H9 (cell line): ENCODE measurements around the gene PIAS1. TPM values are rescaled to one million over a fixed set of nuclear protein-coding genes. Genes with fewer than 3 reads are reported as not detected.

Experiments
- DNase-seq: peaks from one replicate; pipeline ENCODE4 v3.0.0-alpha.2; 2017
- H2AFZ ChIP-seq: one replicate; pipeline ENCODE4 v1.6.1; 2013; ENCODE audit warnings: mild to moderate bottlenecking, low read length, control low read depth, moderate library complexity
- H2AK5ac ChIP-seq: 2 replicates; pipeline ENCODE4 v1.6.1; 2013; ENCODE audit warnings: low read length, control low read depth, mixed read lengths; ENCODE audit not compliant: insufficient read length
- H2BK120ac ChIP-seq: one replicate; pipeline ENCODE4 v1.6.1; 2013; ENCODE audit warnings: low read depth, mild to moderate bottlenecking, low read length, control low read depth, inconsistent platforms; ENCODE audit not compliant: poor library complexity, severe bottlenecking
- H2BK12ac ChIP-seq: 2 replicates; pipeline ENCODE4 v1.6.1; 2013; ENCODE audit warnings: low read length, control low read depth, mixed read lengths, low read depth; ENCODE audit not compliant: insufficient read length
- H2BK15ac ChIP-seq: 2 replicates; pipeline ENCODE4 v1.6.1; 2013; ENCODE audit warnings: low read depth, low read length, control low read depth
- H2BK20ac ChIP-seq: one replicate; pipeline ENCODE4 v1.6.1; 2013; ENCODE audit warnings: low read depth, mild to moderate bottlenecking, low read length, control low read depth, inconsistent platforms; ENCODE audit not compliant: poor library complexity, severe bottlenecking
- H2BK5ac ChIP-seq: 2 replicates; pipeline ENCODE4 v1.6.1; 2013; ENCODE audit warnings: low read length, control low read depth, mixed read lengths; ENCODE audit not compliant: insufficient read length
- H3K14ac ChIP-seq: 2 replicates; pipeline ENCODE4 v1.6.1; 2013; ENCODE audit warnings: low read length, control low read depth; ENCODE audit not compliant: insufficient read depth
- H3K18ac ChIP-seq: 2 replicates; pipeline ENCODE4 v1.6.1; 2013; ENCODE audit warnings: low read depth, mild to moderate bottlenecking, mixed read lengths, low read length, control low read depth; ENCODE audit not compliant: insufficient read length
- H3K23ac ChIP-seq: 2 replicates; pipeline ENCODE4 v1.6.1; 2013; ENCODE audit warnings: low read length, control low read depth, mixed read lengths, low read depth; ENCODE audit not compliant: insufficient read length
- H3K23me2 ChIP-seq: 2 replicates; pipeline ENCODE4 v1.6.1; 2013; ENCODE audit warnings: low read depth, mild to moderate bottlenecking, mixed read lengths, low read length, control low read depth; ENCODE audit not compliant: insufficient read length, poor library complexity, severe bottlenecking
- H3K27ac ChIP-seq: 2 replicates; pipeline ENCODE4 v1.5.1; 2013; ENCODE audit warnings: low read length, control low read depth, mixed read lengths, low read depth; ENCODE audit not compliant: insufficient read length
- H3K27me3 ChIP-seq: 2 replicates; pipeline ENCODE4 v1.6.1; 2013; ENCODE audit warnings: low read length, control low read depth, inconsistent platforms; ENCODE audit not compliant: insufficient read depth
- H3K4ac ChIP-seq: 2 replicates; pipeline ENCODE4 v1.6.1; 2013; ENCODE audit warnings: low read depth, mild to moderate bottlenecking, control low read depth, inconsistent platforms, low read length, moderate library complexity
- H3K4me1 ChIP-seq: 2 replicates; pipeline ENCODE4 v1.6.1; 2013; ENCODE audit warnings: low read length, control low read depth, inconsistent platforms; ENCODE audit not compliant: insufficient read depth
- H3K4me2 ChIP-seq: 2 replicates; pipeline ENCODE4 v1.6.1; 2013; ENCODE audit warnings: low read length, control low read depth, mixed read lengths; ENCODE audit not compliant: insufficient read length, insufficient read depth
- H3K56ac ChIP-seq: 2 replicates; pipeline ENCODE4 v1.6.1; 2013; ENCODE audit warnings: low read depth, mild to moderate bottlenecking, mixed read lengths, low read length, control low read depth; ENCODE audit not compliant: insufficient read length
- H3K79me1 ChIP-seq: 2 replicates; pipeline ENCODE4 v1.6.1; 2013; ENCODE audit warnings: low read depth, mild to moderate bottlenecking, moderate library complexity, low read length, control low read depth, inconsistent platforms; ENCODE audit not compliant: insufficient read depth, poor library complexity, severe bottlenecking
- H3K79me2 ChIP-seq: 2 replicates; pipeline ENCODE4 v1.6.1; 2013; ENCODE audit warnings: low read length, control low read depth, inconsistent platforms; ENCODE audit not compliant: insufficient read depth
- H3K9ac ChIP-seq: 2 replicates; pipeline ENCODE4 v1.6.1; 2013; ENCODE audit warnings: low read length, control low read depth, mixed read lengths; ENCODE audit not compliant: insufficient read length; ENCODE audit errors: extremely low read depth
- H3K9me3 ChIP-seq: one replicate; pipeline ENCODE4 v1.6.1; 2013; ENCODE audit warnings: low read depth, low read length, inconsistent platforms; ENCODE audit not compliant: control insufficient read depth
- H3T11ph ChIP-seq: one replicate; pipeline ENCODE4 v1.6.1; 2013; ENCODE audit warnings: mild to moderate bottlenecking, low read length, control low read depth, inconsistent platforms
- H4K20me1 ChIP-seq: one replicate; pipeline ENCODE4 v1.6.1; 2013; ENCODE audit not compliant: control insufficient read depth, insufficient read length, insufficient read depth
- H4K5ac ChIP-seq: 2 replicates; pipeline ENCODE4 v1.6.1; 2013; ENCODE audit warnings: low read depth, mild to moderate bottlenecking, mixed read lengths, low read length, control low read depth; ENCODE audit not compliant: insufficient read length
- H4K8ac ChIP-seq: replicated peaks from 2 replicates; pipeline ENCODE4 v1.6.1; 2013; ENCODE audit warnings: low read length, control low read depth, mixed read lengths, low read depth; ENCODE audit not compliant: insufficient read length
- H4K91ac ChIP-seq: 2 replicates; pipeline ENCODE4 v1.6.1; 2013; ENCODE audit warnings: low read depth, mild to moderate bottlenecking, moderate library complexity, mixed read lengths, low read length, control low read depth; ENCODE audit not compliant: insufficient read length
- H3K27ac Mint-ChIP-seq, 3 experiments: 2 replicates in 2 of 3; 3 replicates in 1 of 3; pipeline ENCODE4 v1.8.0; 2020 to 2021; ENCODE audit warnings: mixed read lengths in 3 of 3, mild to moderate bottlenecking in 1 of 3, moderate library complexity in 1 of 3
- H3K27me3 Mint-ChIP-seq: 2 replicates; pipeline ENCODE4 v1.8.0; 2021; ENCODE audit warnings: low read depth, mild to moderate bottlenecking, moderate library complexity, mixed read lengths
- H3K36me3 Mint-ChIP-seq, 3 experiments: 2 replicates in 2 of 3; 3 replicates in 1 of 3; pipeline ENCODE4 v1.8.0; 2020 to 2021; ENCODE audit warnings: low read depth in 3 of 3, mixed read lengths in 3 of 3; ENCODE audit not compliant: insufficient read depth in 1 of 3
- H3K4me1 Mint-ChIP-seq, 2 experiments: 2 replicates each; pipeline ENCODE4 v1.8.0; 2020; ENCODE audit warnings: mixed read lengths in 2 of 2
- H3K4me3 Mint-ChIP-seq, 2 experiments: 2 replicates in 1 of 2; 3 replicates in 1 of 2; pipeline ENCODE4 v1.8.0; 2020 to 2021; ENCODE audit warnings: mild to moderate bottlenecking in 2 of 2, mixed read lengths in 2 of 2, moderate library complexity in 1 of 2
- H3K9me3 Mint-ChIP-seq, 2 experiments: 2 replicates in 1 of 2; 3 replicates in 1 of 2; pipeline ENCODE4 v1.8.0; 2020; ENCODE audit warnings: mild to moderate bottlenecking in 2 of 2, mixed read lengths in 2 of 2, moderate library complexity in 1 of 2
- WGBS: extraction: QIAGEN DNeasy Blood & Tissue Kit; methylation state at CpG from one replicate; pipeline ENCODE4 v1.1.7; 2013; ENCODE audit warnings: missing lambda C conversion rate, low lambda C conversion rate, mixed read lengths; ENCODE audit not compliant: insufficient read length; ENCODE audit errors: extremely low coverage; 5-methylcytosine and 5-hydroxymethylcytosine counted together
- total RNA-seq: library from RNA; stranded (reverse); gene quantifications from 2 replicates; pipeline ENCODE4 v1.2.1, GENCODE V29; 2021
- TF ChIP-seq, protein P1 (sequence below): fragments of 200-600 bp; sonication (generic); conservative IDR thresholded peaks from 3 replicates; pipeline ENCODE4 v1.8.0; 2021; ENCODE audit warnings: antibody characterized with exemption, mild to moderate bottlenecking

PIAS1 gene
- total RNA-seq, 1 experiment from 2014 or later = 31.1 TPM

DNA sequence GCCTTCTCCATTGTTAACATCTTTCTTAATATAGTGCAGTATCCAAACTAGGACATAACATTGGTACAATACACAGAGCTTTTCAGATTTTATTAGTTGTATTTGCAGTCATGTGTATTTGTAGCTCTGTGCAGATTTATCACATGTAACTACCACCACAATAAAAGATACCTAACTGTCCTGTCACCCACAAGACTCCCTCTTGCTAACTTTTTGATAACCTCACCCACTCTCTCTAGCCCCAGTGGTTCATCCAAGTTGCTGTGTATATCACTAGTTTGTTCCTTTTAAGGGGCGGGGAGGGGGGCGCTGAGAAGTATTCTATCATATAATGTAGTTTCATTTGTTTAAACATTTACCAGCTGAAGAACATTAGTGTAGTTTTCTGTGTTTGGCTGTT, 46.1 kb downstream of the PIAS1 start:
- Histone ChIP-seq H3K79me2 (peaks cover 3% of the 10 kb centered on the region; the same call in 1 of the 2 replicates), H3K4me2 (no peak overlapping the region), H4K91ac (no peak overlapping the region), H2AFZ (no peak overlapping the region), H3K4ac (no peak overlapping the region), H3K18ac (no peak overlapping the region), H3K14ac (no peak overlapping the region), H3K9me3 (no peaks in the 10 kb centered on the region), H2BK20ac (no peak overlapping the region), H4K20me1 (no peaks in the 10 kb centered on the region), H2BK15ac (no peak overlapping the region), H3T11ph (no peak overlapping the region), H3K27ac (no peak overlapping the region), H2BK120ac (no peak overlapping the region), H3K9ac (no peak overlapping the region), H2AK5ac (no peak overlapping the region), H3K4me1 (no peaks in the 10 kb centered on the region), H4K5ac (no peak overlapping the region), H3K27me3 (no peaks in the 10 kb centered on the region), H3K56ac (no peak overlapping the region), H3K23me2 (no peaks in the 10 kb centered on the region), H3K23ac (no peak overlapping the region), H2BK12ac (no peak overlapping the region), H4K8ac (no peak overlapping the region), H3K79me1 (peaks cover 10% of the 10 kb centered on the region), H2BK5ac (no peak overlapping the region)
- TF ChIP-seq, protein P1, sequence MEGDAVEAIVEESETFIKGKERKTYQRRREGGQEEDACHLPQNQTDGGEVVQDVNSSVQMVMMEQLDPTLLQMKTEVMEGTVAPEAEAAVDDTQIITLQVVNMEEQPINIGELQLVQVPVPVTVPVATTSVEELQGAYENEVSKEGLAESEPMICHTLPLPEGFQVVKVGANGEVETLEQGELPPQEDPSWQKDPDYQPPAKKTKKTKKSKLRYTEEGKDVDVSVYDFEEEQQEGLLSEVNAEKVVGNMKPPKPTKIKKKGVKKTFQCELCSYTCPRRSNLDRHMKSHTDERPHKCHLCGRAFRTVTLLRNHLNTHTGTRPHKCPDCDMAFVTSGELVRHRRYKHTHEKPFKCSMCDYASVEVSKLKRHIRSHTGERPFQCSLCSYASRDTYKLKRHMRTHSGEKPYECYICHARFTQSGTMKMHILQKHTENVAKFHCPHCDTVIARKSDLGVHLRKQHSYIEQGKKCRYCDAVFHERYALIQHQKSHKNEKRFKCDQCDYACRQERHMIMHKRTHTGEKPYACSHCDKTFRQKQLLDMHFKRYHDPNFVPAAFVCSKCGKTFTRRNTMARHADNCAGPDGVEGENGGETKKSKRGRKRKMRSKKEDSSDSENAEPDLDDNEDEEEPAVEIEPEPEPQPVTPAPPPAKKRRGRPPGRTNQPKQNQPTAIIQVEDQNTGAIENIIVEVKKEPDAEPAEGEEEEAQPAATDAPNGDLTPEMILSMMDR = no peak
- no peak overlapping the region for H3K4me3 Mint-ChIP-seq
- H3K27ac Mint-ChIP-seq = no peak overlapping the region
- DNase-seq = no peak
- H3K27me3 Mint-ChIP-seq = no peaks in the 10 kb centered on the region
- H3K9me3 Mint-ChIP-seq = peaks cover 25 to 29% of the 10 kb centered on the region in 2 experiments
- no peaks in the 10 kb centered on the region for H3K4me1 Mint-ChIP-seq
- peaks cover 36 to 45% (median 42%) of the 10 kb centered on the region in 3 experiments for H3K36me3 Mint-ChIP-seq
- no CpG with 5 or more reads among the region's 2 CpGs for WGBS
